HCT116 (cell line): ENCODE results near the gene GCNT2. TPM values are rescaled to one million over a fixed set of nuclear protein-coding genes. Genes with fewer than 3 reads are reported as not detected.
"Not testable (repeated sequence)": the region's sequence is repeated elsewhere in the genome, so short reads cannot be mapped to it uniquely, and the experiment has no call there.

Experiments used
- ATAC-seq: fragments of 200-7000 bp; cut with Tn5 transposase; 2 replicates; pipeline ENCODE4 v1.9.1; 2020; ENCODE audit warnings: mild to moderate bottlenecking, moderate library complexity
- BruUV-seq: library from RNA; stranded (reverse); fragments of 400-500 nt; replicated peaks from 2 replicates; lab custom pipeline; 2021; lab: Mats Ljungman, UMichigan
- CTCF ChIA-PET: fragments of 300-600 bp; sonication (Branson Sonifier 250); formaldehyde crosslinking; loops from one replicate; lab custom pipeline; 2021; ENCODE audit warnings: antibody characterized with exemption; lab: Charles Lee
- POLR2A ChIA-PET: fragments of 300-600, 350-600 bp; sonication (Branson Sonifier 250); formaldehyde crosslinking; loops from one replicate; lab custom pipeline; 2021; ENCODE audit warnings: antibody characterized with exemption; lab: Charles Lee
- RAD21 ChIA-PET, 2 experiments: fragments of 300-600 bp; sonication (Branson Sonifier 250); formaldehyde crosslinking; loops; one replicate each; lab custom pipeline; 2023; ENCODE audit warnings: low total read pairs in 2 of 2; ENCODE audit not compliant: uncharacterized antibody in 2 of 2, unreplicated experiment in 2 of 2, low non-redundant PET in 1 of 2; lab: Charles Lee
- DNase-seq: peaks from one replicate; pipeline ENCODE4 v3.0.0-alpha.2; 2010; ENCODE audit warnings: low read depth, low spot score
- H2AFZ ChIP-seq: fragments of 200-600 bp; shearing (Covaris generic), sonication (generic); 2 replicates; pipeline ENCODE4 v1.6.1; 2017; ENCODE audit warnings: low read depth, mixed run types, mixed read lengths, antibody characterized with exemption, low read length; ENCODE audit not compliant: poor library complexity, severe bottlenecking
- H3K27ac ChIP-seq: 2 replicates; pipeline ENCODE4 v1.5.1; 2012; ENCODE audit warnings: low read depth, low read length
- H3K27me3 ChIP-seq: fragments of 200-600 bp; sonication (generic); 2 replicates; pipeline ENCODE4 v1.6.1; 2016; ENCODE audit warnings: mixed run types, low read length, mixed read lengths; ENCODE audit not compliant: insufficient read depth
- H3K36me3 ChIP-seq, 2 experiments: fragments of 200-500 bp in 1 of 2; fragments of 200-600 bp in 1 of 2; sonication (Bioruptor generic) in 1 of 2; sonication (generic) in 1 of 2; 2 replicates each; pipeline versions ENCODE4 v1.5.1 to v1.6.1; 2014 to 2016; ENCODE audit warnings: low read length in 2 of 2, inconsistent platforms in 1 of 2, mixed read lengths in 1 of 2, mixed run types in 1 of 2; ENCODE audit not compliant: insufficient read depth in 2 of 2, control insufficient read depth in 1 of 2
- H3K4me1 ChIP-seq, 2 experiments: fragments of 200-600 bp in 1 of 2; sonication (generic) in 1 of 2; 2 replicates each; pipeline versions ENCODE4 v1.5.1 to v1.6.1; 2012 to 2017; ENCODE audit warnings: low read length in 2 of 2, inconsistent platforms in 1 of 2, mild to moderate bottlenecking in 1 of 2, mixed read lengths in 1 of 2, mixed run types in 1 of 2, moderate library complexity in 1 of 2; ENCODE audit not compliant: insufficient read depth in 2 of 2, control insufficient read depth in 1 of 2
- H3K4me2 ChIP-seq: fragments of 200-600 bp; sonication (generic); 2 replicates; pipeline ENCODE4 v1.6.1; 2017; ENCODE audit warnings: mixed run types, low read length, mixed read lengths
- H3K4me3 ChIP-seq, 2 experiments: fragments of 200-600 bp in 1 of 2; sonication (generic) in 1 of 2; replicated peaks in 1 of 2; 2 replicates each; pipeline ENCODE4 v1.5.1; 2011 to 2016; ENCODE audit warnings: low read length in 2 of 2, control low read depth in 1 of 2, low read depth in 1 of 2, mild to moderate bottlenecking in 1 of 2, mixed read lengths in 1 of 2, mixed run types in 1 of 2
- H3K79me2 ChIP-seq: fragments of 200-600 bp; sonication (generic); 2 replicates; pipeline ENCODE4 v1.6.1; 2017; ENCODE audit warnings: mild to moderate bottlenecking, mixed run types, low read length, moderate library complexity, mixed read lengths; ENCODE audit not compliant: insufficient read depth
- H3K9ac ChIP-seq: fragments of 200-600 bp; sonication (generic); 2 replicates; pipeline ENCODE4 v1.6.1; 2016; ENCODE audit warnings: low read length, mixed read lengths
- H3K9me2 ChIP-seq: fragments of 200-600 bp; sonication (generic), shearing (Covaris generic); 2 replicates; pipeline ENCODE4 v1.6.1; 2017; ENCODE audit warnings: mixed run types, mild to moderate bottlenecking, moderate library complexity; ENCODE audit not compliant: insufficient read depth
- H3K9me3 ChIP-seq, 2 experiments: fragments of 200-500 bp in 1 of 2; fragments of 200-600 bp in 1 of 2; sonication (Bioruptor generic) in 1 of 2; sonication (generic) in 1 of 2; 2 replicates each; pipeline ENCODE4 v1.6.1; 2014 to 2017; ENCODE audit warnings: low read length in 2 of 2, mixed read lengths in 2 of 2, inconsistent platforms in 1 of 2, low read depth in 1 of 2, mild to moderate bottlenecking in 1 of 2, mixed run types in 1 of 2, moderate library complexity in 1 of 2; ENCODE audit not compliant: control insufficient read depth in 1 of 2, insufficient read depth in 1 of 2
- H4K20me1 ChIP-seq: fragments of 200-600 bp; sonication (generic), shearing (Covaris generic); 2 replicates; pipeline ENCODE4 v1.6.1; 2017; ENCODE audit warnings: mixed run types, mild to moderate bottlenecking, moderate library complexity; ENCODE audit not compliant: insufficient read depth
- MAX ChIP-seq: IDR thresholded peaks from 2 replicates; pipeline ENCODE4 v1.6.1; 2012
- intact Hi-C: fragments of 100-400 bp; cut with micrococcal nuclease; formaldehyde crosslinking; loops from 2 replicates; pipeline ENCODE4 v1.10.0; 2022
- total RNA-seq: library from RNA; stranded (reverse); gene quantifications from one replicate; pipeline ENCODE4 v1.2.1, GENCODE V29; 2021; ENCODE audit not compliant: unreplicated experiment
- TF ChIP-seq, protein P1 (sequence below): IDR thresholded peaks from 2 replicates; pipeline ENCODE4 v1.6.1; 2012

GCNT2 gene
- total RNA-seq, 1 experiment from 2014 or later: 0.74 TPM

GRCh38 chr6:10529828-10530374, 8.8 kb downstream of the GCNT2 start:
- H3K9me2 ChIP-seq, CTCF ChIA-PET, DNase-seq, POLR2A ChIA-PET, H3K27ac ChIP-seq, ATAC-seq, H3K4me1 ChIP-seq, intact Hi-C loops, H3K4me2 ChIP-seq, H3K9me3 ChIP-seq, BruUV-seq, H4K20me1 ChIP-seq, H3K36me3 ChIP-seq, H3K9ac ChIP-seq, H3K79me2 ChIP-seq, H2AFZ ChIP-seq, H3K4me3 ChIP-seq, H3K27me3 ChIP-seq, RAD21 ChIA-PET: not testable (repeated sequence)

- Histone ChIP-seq H2AFZ (no peak overlapping the region), H3K9me2 (no peaks in the 10 kb centered on the region), H3K4me3 (no peak overlapping the region), H3K27ac (no peak overlapping the region), H3K4me2 (no peak overlapping the region), H3K9ac (no peak overlapping the region), H3K36me3 (no peaks in the 10 kb centered on the region), H4K20me1 (no peaks in the 10 kb centered on the region), H3K27me3 (no peaks in the 10 kb centered on the region), H3K9me3 (no peaks in the 10 kb centered on the region), H3K4me1 (no peaks in the 10 kb centered on the region), H3K79me2 (no peaks in the 10 kb centered on the region)
- CTCF ChIA-PET: no interaction called here
- DNase-seq (no peak), ATAC-seq (no peak)
- intact Hi-C loops: no loop called here
- RAD21 ChIA-PET: no interaction called here
- TF ChIP-seq, protein P1, sequence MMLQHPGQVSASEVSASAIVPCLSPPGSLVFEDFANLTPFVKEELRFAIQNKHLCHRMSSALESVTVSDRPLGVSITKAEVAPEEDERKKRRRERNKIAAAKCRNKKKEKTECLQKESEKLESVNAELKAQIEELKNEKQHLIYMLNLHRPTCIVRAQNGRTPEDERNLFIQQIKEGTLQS: no peak
- no peak for TF ChIP-seq MAX
- no TSS peak for BruUV-seq
- POLR2A ChIA-PET: no interaction called here
Observed at GRCh38 chr6:10531503-10531902, 10.4 kb downstream of the GCNT2 start.
